SU-DHL-6 (cell line): Measurements from ENCODE around the gene PRKCSH.

Experiments
- H2AFZ ChIP-seq: fragments of 200-600 bp; sonication (generic); 2 replicates; pipeline ENCODE4 v1.6.1; 2014; ENCODE audit warnings: low read depth, mild to moderate bottlenecking, moderate library complexity, mixed read lengths, antibody characterized with exemption, low read length; ENCODE audit not compliant: severe bottlenecking
- H3F3A ChIP-seq: fragments of 200-600 bp; shearing (Covaris generic); 2 replicates; pipeline ENCODE4 v1.6.0; 2016; ENCODE audit warnings: antibody characterized with exemption, mild to moderate bottlenecking; ENCODE audit not compliant: insufficient read depth
- H3K27ac ChIP-seq: fragments of 200-600 bp; sonication (generic); 2 replicates; pipeline ENCODE4 v1.5.1; 2016; ENCODE audit warnings: low read depth, mild to moderate bottlenecking, low read length, moderate library complexity, mixed read lengths
- H3K27me3 ChIP-seq: fragments of 200-600 bp; sonication (generic), shearing (Covaris generic); 2 replicates; pipeline ENCODE4 v1.6.0; 2014; ENCODE audit warnings: mild to moderate bottlenecking, low read length
- H3K36me3 ChIP-seq: fragments of 200-600 bp; sonication (generic); 2 replicates; pipeline ENCODE4 v1.6.1; 2014; ENCODE audit warnings: mild to moderate bottlenecking, low read length, mixed read lengths
- H3K4me2 ChIP-seq: fragments of 300-600, 200-600 bp; shearing (Covaris generic), sonication (generic); 2 replicates; pipeline ENCODE4 v1.6.0; 2014; ENCODE audit warnings: low read length, low read depth, mild to moderate bottlenecking; ENCODE audit not compliant: poor library complexity, severe bottlenecking
- H3K4me3 ChIP-seq: fragments of 200-600 bp; sonication (generic); 2 replicates; pipeline ENCODE4 v1.5.1; 2014; ENCODE audit warnings: antibody characterized with exemption, low read length, mild to moderate bottlenecking, mixed read lengths; ENCODE audit not compliant: insufficient read depth, poor library complexity, severe bottlenecking
- H3K79me2 ChIP-seq: fragments of 200-600 bp; sonication (generic); 2 replicates; pipeline ENCODE4 v1.6.1; 2014; ENCODE audit warnings: mild to moderate bottlenecking, low read length, moderate library complexity; ENCODE audit not compliant: insufficient read depth
- H3K9ac ChIP-seq: fragments of 200-600 bp; sonication (generic); 2 replicates; pipeline ENCODE4 v1.7.0; 2014; ENCODE audit warnings: mild to moderate bottlenecking, low read length
- H3K9me2 ChIP-seq: fragments of 200-600 bp; sonication (generic); replicated peaks from 2 replicates; pipeline ENCODE4 v1.6.1; 2014; ENCODE audit warnings: low read length; ENCODE audit not compliant: insufficient read depth
- H3K9me3 ChIP-seq: fragments of 200-600 bp; sonication (generic); 2 replicates; pipeline ENCODE4 v1.6.1; 2014; ENCODE audit warnings: low read length, mixed read lengths; ENCODE audit not compliant: insufficient read depth
- H4K20me1 ChIP-seq: fragments of 200-600 bp; sonication (generic); 2 replicates; pipeline ENCODE4 v1.6.1; 2014; ENCODE audit warnings: low read depth, mild to moderate bottlenecking, antibody characterized with exemption, low read length, moderate library complexity, mixed read lengths
- EZH2phosphoT487 ChIP-seq: fragments of 200-600 bp; sonication (generic), shearing (Covaris generic); conservative IDR thresholded peaks from 2 replicates; pipeline ENCODE4 v1.6.1; 2018; ENCODE audit warnings: mild to moderate bottlenecking, antibody characterized with exemption, low read length, moderate library complexity, mixed read lengths
- TF ChIP-seq, protein P1 (sequence below): fragments of 200-600 bp; sonication (generic); IDR thresholded peaks from one replicate; pipeline ENCODE4 v1.5.1; 2017; ENCODE audit warnings: antibody characterized with exemption, mild to moderate bottlenecking, low read length, moderate library complexity; ENCODE audit not compliant: insufficient read depth, poor library complexity, severe bottlenecking

Gene PRKCSH

DNA sequence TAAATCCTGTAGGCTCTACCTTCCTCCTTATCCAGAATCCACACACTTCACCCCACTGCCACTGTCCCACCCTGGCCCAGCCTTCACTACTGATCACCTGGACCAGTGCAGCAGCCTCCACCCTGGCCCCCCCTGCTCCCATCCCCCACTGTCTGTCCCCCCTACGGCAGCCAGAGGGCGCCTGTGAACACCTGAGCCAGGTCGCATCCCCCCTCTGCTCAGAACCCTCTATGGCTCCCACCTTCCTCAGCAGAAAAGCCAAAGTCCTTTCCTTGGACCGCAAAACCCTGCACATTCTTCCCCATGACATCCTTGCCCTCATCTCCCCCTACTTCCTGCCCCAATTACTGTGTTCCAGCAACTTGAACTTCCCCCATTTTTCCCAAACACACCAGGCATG lies 24.8 kb downstream of the PRKCSH start:
- Histone ChIP-seq H3K79me2 (no peaks in the 10 kb centered on the region), H3K36me3 (no peaks in the 10 kb centered on the region), H3K9me2 (no peaks in the 10 kb centered on the region), H3F3A (no peaks in the 10 kb centered on the region), H2AFZ (no peak overlapping the region), H3K4me3 (no peak overlapping the region), H3K27ac (no peak overlapping the region), H3K4me2 (no peak overlapping the region), H3K9me3 (no peaks in the 10 kb centered on the region), H3K27me3 (no peaks in the 10 kb centered on the region), H4K20me1 (no peaks in the 10 kb centered on the region), H3K9ac (no peak overlapping the region)
- TF ChIP-seq, protein P1, sequence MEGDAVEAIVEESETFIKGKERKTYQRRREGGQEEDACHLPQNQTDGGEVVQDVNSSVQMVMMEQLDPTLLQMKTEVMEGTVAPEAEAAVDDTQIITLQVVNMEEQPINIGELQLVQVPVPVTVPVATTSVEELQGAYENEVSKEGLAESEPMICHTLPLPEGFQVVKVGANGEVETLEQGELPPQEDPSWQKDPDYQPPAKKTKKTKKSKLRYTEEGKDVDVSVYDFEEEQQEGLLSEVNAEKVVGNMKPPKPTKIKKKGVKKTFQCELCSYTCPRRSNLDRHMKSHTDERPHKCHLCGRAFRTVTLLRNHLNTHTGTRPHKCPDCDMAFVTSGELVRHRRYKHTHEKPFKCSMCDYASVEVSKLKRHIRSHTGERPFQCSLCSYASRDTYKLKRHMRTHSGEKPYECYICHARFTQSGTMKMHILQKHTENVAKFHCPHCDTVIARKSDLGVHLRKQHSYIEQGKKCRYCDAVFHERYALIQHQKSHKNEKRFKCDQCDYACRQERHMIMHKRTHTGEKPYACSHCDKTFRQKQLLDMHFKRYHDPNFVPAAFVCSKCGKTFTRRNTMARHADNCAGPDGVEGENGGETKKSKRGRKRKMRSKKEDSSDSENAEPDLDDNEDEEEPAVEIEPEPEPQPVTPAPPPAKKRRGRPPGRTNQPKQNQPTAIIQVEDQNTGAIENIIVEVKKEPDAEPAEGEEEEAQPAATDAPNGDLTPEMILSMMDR: no peak
- no peak for TF ChIP-seq EZH2phosphoT487

DNA sequence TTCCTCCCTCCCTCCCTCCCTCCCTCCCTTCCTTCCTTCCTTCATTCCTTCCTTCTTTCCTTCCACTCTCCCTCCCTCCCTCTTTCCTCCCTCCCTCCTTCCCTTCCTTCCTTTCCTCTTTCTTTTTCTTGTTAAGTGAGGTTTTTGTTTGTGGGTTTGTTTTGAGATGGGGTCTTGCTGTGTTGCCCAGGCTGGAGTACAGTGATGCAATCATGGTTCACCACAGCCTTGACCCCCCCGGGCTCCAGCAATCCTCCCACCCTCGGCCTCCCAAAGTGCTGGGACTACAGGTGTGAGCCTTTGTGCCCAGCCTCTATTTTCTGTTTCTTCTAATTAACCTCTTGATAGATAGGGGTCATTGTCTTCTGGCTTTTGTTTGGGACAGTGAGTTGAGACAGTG lies 26.0 kb downstream of the PRKCSH start:
- TF ChIP-seq EZH2phosphoT487: no peak
- TF ChIP-seq, protein P1: no peak
- Histone ChIP-seq H2AFZ (no peak overlapping the region), H3K4me3 (no peak overlapping the region), H4K20me1 (no peaks in the 10 kb centered on the region), H3F3A (no peaks in the 10 kb centered on the region), H3K9me3 (no peaks in the 10 kb centered on the region), H3K9ac (no peak overlapping the region), H3K36me3 (no peaks in the 10 kb centered on the region), H3K27me3 (no peaks in the 10 kb centered on the region), H3K27ac (no peak overlapping the region), H3K9me2 (no peaks in the 10 kb centered on the region), H3K79me2 (no peaks in the 10 kb centered on the region), H3K4me2 (no peak overlapping the region)

DNA sequence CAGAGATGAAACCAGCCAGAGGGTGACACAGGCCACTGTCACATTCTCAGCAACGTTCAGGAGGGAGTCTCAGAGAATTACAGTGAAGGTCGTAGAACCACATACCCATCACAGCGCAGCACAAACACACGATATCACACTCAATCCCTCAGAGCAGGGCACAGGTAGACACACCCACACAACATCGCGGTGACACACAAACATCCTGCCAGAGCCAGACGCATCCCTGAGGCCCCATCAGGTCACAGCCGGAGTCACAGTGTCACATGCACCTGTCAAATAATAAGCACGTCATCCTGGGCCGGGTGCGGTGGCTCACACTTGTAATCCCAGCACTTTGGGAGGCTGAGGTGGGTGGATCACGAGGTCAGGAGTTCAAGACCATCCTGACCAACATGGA lies 28.0 kb downstream of the PRKCSH start:
- Histone ChIP-seq H3F3A (no peaks in the 10 kb centered on the region), H3K36me3 (no peaks in the 10 kb centered on the region), H3K9me3 (no peaks in the 10 kb centered on the region), H3K27me3 (no peaks in the 10 kb centered on the region), H2AFZ (no peak overlapping the region), H3K4me2 (no peak overlapping the region), H3K27ac (no peak overlapping the region), H3K79me2 (no peaks in the 10 kb centered on the region), H3K9me2 (no peaks in the 10 kb centered on the region), H3K9ac (no peak overlapping the region), H3K4me3 (no peak overlapping the region), H4K20me1 (no peaks in the 10 kb centered on the region)
- TF ChIP-seq, protein P1: no peak
- no peak for TF ChIP-seq EZH2phosphoT487
